ENCODE measurements around the gene PLCL2.

Gene PLCL2

DNA sequence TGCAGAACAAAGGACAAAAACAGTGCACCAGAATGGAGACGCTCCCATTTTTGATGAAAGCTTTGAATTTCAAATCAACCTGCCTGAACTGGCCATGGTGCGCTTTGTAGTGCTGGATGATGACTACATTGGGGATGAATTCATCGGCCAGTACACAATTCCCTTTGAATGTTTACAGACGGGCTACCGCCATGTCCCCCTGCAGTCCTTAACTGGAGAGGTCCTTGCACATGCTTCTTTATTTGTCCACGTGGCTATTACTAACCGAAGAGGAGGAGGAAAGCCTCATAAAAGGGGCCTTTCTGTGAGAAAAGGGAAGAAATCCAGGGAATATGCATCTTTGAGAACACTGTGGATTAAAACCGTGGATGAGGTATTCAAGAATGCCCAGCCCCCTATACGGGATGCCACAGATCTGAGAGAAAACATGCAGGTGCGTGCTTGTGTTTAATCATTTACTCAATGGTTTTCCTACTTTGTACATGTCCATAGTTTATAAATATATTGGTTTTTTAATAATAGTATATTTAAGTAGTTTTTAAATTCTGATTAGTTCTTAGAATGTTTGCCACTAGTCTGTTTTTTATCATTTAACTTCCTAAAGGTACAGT lies 127.1 kb downstream of the PLCL2 start:
- DNase-seq (ENCODE audit: low spot score) = no peak

DNA sequence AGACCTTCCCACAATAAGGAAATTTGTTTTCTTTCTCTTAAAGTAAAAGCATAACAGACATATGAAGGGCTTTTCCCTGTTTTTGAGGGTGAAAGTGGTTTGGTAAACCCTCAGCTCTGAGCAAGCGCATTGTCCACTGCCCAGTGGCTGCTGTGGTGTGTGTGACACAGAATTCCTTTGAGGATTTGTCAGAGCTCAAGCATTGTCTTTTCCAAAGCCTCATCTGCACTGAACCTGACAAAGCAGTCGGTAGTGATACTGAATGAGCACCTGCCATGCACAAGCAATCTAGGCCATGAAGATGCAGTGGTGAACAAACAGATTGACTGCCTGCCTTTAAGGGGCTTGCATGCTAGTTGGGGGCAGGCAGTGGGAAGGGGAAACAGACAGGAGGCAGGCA lies 128.3 kb downstream of the PLCL2 start:
- no peak for DNase-seq (ENCODE audit: low spot score)

DNA sequence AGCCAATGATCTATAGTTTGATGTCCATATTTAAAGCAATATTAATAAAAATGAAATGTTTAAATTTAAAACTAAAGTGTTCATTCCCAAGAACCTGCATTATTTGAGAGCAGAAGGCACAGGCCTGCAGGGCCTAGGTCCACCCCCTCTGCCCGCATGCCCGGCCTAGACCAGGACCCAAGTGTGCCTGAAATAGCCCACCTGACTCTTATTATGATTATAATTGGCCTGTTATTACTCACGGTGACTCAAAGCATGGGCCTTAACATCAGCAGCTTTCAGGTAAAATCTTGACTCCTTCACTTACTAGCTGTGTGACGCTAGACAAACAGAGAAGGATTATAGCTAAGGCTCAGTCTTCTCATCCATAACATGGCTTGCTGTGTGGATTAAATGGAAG lies 128.8 kb downstream of the PLCL2 start:
- no peak for DNase-seq (ENCODE audit: low spot score)

DNA sequence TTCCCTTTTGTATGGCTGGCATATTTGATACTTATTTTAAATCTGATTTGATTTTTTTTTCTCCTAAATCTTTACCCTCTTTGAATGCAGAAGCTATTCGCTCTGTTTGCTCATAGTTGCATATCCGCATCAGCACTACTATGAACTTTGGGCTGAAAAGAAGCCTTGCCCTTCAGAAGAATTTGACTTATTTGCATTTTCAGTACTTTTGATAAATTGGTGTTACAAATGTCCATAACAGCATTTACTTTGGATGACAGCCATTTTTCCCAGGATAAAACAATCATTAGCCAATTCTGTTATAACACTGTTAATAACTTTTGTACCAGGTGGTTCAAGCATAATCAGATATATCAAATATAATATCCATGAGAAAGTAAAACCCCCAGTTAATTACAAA lies 129.5 kb downstream of the PLCL2 start:
- no peak for DNase-seq (ENCODE audit: low spot score)

DNA sequence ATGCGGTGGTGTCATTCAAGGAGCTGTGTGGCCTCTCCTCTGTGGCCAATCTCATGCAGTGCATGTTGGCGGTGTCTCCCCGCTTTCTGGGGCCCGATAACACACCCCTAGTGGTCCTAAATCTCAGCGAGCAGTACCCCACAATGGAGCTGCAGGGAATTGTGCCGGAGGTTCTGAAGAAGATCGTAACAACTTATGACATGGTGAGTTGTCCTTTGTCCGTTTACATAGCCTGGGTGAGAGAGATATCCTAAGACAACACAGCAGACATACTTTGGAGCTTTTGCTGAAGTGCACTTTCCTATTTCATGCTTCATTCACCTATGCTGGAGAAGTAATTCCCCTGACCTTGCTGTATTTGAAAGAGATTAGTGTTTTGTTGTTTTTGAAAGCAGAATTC lies 130.0 kb downstream of the PLCL2 start:
- DNase-seq (ENCODE audit: low spot score) = no peak

DNA sequence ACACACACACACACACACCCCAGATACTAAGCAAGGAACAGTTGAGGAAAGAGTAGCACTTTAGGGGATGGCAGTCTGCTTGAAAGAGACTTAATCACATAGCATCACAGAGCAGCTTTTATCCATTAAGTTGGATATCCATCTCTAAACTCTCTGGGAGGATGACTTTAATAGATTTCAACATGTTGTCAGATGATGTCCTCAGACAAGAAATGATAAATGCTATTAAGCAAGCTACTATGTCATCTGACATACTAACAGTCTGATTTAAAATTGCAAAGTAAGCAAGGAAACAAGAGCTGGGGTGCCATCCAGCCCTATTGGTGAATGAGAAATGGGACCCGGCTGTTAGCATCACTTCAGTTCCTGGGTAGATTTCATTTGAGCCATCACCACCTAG lies 136.9 kb downstream of the PLCL2 start:
- DNase-seq (ENCODE audit: low spot score) = no peak

DNA sequence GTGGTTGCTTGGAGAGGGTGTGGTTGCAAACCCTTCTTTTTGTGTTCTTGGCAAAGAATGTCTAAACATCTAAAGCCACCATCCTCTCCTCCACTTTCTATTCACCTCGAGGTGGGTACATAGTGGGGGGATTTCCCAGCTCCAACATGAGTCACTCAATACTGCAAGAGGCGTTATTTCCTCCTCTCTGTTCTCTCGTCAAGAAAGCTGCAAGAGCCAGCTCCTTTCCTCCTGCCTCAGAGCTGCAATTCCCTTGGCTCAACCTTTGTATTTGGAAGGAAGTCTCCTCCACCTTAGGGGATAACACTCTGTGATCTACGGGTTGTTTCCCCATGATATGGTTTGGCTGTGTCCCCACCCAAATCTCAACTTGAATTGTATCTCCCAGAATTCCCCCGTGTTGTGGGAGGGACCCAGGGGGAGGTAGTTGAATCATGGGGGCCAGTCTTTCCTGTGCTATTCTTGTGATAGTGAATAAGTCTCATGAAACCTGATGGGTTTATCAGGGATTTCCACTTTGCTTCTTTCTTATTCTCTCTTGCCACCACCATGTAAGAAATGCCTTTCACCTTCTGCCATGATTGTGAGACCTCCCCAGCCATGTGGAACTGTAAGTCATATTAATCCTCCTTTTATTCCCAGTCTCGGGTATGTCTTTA lies 138.4 kb downstream of the PLCL2 start:
- DNase-seq (ENCODE audit: low spot score) = no peak

DNA sequence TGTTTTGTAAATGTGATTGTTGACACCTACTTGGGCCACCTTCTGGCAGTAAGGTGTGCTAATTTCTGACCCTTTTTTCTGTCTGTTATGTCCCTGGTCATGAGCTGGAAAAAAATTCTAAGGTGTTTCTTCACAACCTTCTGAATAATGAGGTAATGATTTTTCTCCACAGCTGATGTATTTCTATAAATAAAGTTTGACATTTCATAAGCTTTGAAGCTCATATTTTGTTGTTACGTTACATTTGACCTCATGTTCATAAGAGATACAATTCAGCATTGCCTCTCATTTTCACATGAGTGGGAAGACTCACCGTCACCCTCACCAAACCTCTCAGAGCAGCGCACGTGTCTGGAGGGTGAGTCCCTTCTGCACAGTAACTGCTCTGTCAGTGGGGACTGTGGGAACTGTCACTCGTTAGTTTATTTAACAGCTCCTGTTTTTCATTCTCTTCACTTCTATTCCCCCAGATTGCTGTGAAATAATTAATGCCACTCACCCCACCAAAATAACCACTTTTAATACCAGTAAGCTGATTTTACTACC lies 140.9 kb downstream of the PLCL2 start:
- no peak for DNase-seq (ENCODE audit: low spot score)

DNA sequence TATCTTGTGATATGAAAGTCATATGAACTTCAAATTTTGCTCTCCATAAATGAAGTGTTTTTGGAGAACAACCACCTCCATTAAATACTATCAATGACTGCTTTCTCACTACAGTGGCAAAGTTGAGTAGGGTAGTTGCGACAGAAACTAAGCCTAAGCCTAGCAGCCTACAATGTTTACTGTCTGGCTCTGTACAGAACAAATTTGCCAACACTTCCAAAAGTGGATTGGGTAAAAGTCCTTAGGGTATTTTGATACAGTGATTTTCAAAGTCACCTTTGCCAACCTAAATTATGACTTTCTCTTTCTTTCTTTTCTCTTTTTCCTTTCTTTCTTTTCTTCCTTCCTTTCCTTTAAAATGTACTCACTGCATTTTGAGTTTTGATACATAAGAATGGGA lies 142.6 kb downstream of the PLCL2 start:
- no peak for DNase-seq (ENCODE audit: low spot score)

DNA sequence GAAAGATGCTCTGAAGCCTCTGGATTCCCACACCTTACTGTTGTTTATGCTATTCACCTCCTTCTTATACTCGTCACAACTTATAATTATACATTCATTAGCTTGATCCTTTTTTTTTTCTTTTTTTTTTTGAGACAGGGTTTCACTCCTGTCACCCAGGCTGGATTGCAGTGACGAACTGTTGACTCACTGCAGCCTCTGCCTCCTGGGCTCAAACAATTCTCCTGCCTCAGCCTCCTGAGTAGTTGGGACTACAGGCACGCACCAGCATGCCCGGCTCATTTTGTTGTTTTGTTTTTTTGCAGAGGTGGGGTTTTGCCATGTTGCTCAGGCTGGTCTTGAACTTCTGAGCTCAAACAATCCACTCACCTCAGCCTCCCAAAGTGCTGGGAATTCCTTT lies 143.6 kb downstream of the PLCL2 start:
- DNase-seq (ENCODE audit: low spot score) = no peak

DNA sequence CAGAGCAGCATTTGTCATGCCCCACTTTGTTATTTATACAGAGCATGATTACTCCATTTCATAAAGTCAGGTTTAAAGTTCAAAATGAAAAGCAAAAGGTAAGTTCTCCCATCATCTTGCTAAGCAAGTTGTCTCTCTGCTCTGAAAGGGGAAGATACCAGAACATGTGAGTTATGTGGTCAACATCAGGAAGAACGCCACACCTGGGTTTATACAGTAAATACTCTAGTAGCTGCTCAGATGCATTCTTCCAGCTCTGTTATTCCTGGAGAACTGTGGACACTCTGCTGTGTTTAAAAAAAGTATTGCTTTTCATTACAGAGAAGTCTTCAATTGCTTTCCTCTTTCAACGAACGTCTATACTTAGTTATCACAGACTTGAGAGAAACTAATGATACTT lies 145.7 kb downstream of the PLCL2 start:
- no peak for DNase-seq (ENCODE audit: low spot score)

DNA sequence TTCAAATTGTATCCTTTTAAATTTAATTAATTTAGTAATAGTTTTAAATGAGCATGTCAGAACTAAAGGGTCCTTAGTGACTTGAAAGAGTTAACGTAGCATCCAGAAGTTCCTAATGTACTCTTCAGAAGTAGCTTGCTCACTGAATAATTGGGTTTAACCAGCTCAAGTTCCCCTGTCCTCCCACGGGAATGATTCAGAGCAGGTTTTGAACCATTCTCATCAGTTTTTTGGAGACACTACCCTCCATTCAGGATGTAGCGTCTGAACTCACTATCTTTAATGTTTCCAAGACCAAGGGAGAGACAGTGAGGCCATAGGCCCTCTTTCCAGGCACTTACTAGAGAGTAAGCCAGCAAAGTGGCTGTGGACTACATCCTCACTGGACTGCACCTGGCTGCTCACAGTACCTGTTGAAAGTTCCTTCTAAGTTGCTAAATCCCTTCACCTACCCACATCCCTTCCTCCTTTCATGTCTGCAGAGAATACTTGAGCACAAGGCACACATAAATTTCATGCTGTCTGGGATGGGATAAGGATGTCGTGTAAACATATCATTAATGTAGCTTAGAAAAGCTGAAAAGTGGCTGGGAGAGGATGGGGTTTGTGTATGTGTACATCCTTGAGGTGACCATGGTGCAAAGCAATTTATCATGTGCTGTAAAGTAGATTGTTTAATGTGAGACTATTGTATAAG lies 146.3 kb downstream of the PLCL2 start:
- DNase-seq (ENCODE audit: low spot score) = no peak

DNA sequence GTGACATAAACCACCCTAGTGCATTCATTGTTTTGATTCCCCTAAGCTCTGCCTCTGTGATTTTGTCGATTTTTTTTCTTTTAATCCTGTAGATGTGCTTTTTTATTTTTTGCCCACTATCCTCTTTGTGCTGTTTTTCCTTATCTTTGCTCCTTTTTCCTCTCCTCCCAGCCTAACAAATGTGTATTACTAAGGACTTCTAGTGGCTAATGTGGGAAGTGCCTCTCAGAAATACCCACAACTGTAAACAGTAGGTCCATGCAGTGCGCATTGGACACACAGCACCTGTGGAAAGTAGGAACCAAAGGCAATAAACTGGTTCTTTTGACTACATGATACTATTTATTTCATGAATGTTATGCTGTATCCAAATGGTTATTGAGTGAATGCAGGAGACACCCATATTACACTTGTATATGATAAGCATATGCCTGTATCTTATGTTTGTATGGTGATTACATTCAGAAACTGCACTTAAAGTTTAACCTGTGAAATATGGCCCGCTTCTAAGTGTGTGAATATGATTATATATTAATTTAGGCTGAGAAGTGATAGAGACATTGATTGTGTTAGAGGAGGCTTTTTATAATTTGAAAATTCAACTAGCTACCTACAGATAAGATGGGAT lies 147.8 kb downstream of the PLCL2 start:
- peak; percentile 25 for DNase-seq (ENCODE audit: low spot score)

DNA sequence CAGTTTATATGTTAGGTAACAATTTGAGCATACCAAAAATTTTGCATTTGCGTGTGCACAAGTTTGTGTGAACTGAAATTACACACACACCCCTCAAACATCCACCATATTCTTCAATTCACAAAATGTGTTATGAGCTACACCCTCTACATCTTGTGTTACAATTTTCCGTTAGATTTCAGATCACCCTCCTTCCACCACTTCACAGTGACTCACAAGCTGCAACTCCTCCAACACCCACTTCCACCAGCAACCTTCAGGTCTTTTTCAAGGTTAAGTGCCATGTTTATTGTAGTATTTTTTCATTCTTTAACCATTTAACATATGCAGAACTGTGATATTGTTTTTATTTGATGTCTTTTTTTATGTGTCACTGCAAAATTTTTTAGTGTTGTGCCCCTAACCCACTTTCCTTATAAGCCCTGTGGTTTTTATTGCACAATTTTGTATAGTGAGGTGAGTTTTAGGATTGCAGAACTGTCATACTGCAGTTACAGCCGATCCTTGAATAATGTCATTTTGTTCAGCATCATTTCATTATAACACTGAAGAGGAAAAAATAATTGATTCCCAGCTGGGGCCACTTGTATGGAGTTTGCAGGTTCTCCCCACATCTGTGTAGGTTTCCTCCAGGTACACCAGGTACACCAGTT lies 148.9 kb downstream of the PLCL2 start:
- DNase-seq (ENCODE audit: low spot score) = no peak

DNA sequence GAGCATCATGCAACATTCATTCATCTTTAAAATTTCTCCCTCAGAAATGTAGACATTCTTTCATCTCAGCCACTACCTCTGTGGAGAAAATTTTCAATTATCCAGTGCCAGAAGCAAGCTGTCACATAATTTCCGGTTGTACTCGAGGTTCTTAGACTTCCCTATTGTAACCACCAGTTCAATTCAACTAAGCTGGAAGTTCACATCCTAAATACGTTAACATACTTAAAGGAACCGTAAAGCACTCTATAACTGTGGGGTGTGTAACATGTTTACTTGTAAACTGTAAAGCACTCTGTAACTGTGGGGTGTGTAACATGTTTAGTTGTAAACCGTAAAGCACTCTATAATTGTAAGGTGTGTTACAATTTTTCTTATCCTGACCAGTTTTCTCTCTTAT lies 150.3 kb downstream of the PLCL2 start:
- DNase-seq (ENCODE audit: low spot score) = no peak

DNA sequence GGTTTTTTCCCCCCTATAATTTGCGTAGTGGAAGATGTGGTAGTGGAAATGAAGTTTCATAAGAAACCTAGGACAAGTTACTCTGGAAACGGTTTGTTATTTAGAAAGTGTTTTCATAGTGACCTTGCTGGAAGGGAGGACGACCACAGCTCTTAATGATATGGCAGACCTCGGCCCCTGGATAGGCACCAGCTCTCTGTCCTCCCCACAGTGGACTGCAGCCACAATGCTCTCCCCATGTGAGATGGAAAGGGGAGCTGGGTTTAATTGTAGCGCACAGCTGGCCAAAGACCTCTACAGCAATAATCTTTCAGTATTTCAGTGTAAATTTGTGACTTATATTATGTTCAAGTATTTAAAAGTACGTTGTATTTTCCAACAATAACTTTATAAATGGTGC lies 151.2 kb downstream of the PLCL2 start:
- no peak for DNase-seq (ENCODE audit: low spot score)

DNA sequence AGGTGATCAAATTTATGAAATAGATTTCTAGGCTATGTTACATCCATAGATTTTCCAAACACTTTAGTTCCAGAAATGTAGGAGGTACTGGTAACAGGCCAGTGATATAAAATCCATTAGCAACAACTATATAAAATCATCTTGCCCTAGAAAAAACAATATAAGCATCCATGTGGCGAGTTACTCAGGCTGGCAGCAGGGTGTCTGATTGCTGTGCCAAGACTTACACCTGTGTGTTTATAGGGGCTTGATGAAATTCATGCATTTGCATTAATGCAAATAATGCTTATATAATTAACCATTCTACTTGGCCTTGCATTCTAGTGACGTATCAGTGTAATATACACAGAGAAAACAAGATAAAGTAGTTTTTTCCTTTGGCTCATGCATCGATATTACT lies 153.4 kb downstream of the PLCL2 start:
- DNase-seq (ENCODE audit: low spot score) = no peak

DNA sequence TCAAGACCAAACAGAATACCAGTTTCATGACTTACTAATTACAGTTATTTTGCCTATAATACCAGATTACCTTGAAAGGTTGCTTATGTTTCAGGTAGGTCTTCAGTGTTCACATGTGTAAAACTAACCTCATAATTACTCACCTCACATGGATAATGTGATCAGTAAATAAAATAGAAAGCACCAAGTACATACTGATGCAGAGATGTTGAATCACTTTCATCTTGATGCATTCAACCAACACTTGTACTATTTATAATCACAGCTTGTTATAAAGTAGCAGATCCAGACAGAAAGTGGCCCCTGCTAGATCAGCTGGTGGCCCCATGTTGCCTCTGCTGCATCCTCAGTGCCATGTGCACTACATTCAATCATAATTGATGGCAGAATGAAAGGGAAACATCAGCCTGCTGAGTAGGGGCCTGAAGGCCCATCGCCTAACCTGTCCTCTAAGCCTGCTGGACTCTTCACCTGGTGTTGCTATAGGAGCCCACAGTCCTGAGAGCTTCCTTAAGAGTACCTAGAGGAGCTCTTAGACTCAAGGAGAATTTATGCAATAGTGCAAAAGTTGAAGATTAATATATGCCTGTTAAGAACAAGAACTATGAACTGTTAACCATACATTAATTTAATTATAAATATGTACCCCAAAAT lies 154.3 kb downstream of the PLCL2 start:
- no peak for DNase-seq (ENCODE audit: low spot score)

DNA sequence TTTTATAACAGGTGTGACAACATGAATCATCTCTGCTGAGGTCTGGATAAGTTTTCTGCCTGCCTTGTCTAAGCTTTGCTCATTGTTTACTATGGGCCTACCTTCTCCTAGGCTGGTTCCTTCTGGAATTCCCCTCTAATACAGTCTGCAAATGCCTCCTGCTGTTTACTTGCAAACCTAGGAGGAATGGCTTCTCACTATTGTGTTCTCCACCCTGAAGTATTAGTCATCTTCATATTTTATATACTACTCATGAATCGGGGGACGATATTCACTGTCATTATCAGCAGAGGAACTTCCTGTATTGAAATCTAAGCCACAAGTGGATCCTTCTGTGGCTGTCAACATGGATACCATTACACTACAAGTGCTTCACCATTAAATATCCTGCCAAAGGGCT lies 154.8 kb downstream of the PLCL2 start:
- DNase-seq (ENCODE audit: low spot score) = no peak

DNA sequence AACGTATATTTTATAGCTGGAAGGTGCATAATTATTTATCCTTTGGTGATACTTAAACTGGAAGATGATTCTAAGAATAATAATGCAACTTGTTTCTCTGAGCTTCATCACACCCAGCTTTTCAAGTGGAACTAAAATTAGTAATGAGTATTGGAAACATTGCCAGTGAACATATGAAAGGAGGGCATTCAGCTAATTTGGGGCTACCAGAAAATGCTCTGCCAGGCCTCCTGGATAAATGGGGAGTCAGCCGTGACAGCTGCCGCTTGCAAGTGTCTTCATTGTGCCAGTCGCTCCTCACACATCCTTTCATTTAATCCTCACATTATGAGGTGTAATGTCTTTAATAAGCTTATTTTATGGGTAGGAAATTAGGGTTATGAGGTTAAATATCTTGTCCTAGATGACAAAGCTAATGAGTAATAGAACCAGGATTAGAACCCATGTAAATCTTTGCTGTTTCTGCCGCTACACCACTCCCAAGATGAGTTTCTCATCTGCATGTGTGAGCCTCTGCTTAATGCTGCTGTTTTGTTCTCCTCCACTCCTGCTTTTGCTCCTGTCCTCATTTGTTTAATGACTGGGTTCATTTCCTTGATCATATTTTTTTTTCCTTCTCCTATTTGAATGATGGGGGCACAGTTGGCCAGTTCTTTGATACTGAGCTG lies 155.7 kb downstream of the PLCL2 start:
- no peak for DNase-seq (ENCODE audit: low spot score)

DNA sequence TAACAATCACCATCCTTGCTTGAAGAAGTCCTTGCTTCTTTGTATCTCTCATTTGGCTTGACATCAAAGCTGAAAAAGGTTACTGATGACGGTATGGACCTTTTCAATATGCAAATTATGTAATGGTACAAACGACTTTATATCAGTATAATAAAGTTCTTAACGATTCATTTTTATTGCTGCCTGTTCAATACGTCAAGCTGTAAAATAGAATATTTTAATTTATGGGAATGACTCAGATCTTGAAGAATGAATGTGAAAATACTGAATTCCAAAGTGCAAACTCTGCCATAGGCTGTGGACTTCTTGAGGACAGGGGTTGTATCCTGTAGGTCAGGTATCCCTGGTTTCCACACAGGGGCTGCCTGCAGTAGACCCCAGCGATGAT lies 156.2 kb downstream of the PLCL2 start:
- DNase-seq (ENCODE audit: low spot score) = no peak

All from HuH-7.5 (cell line).